Myocyte (in vitro differentiated cells): Measurements from ENCODE around the gene DTWD1. TPM values are rescaled to one million over a fixed set of nuclear protein-coding genes. Genes with fewer than 3 reads are reported as not detected.
"Not testable (repeated sequence)": the region's sequence is repeated elsewhere in the genome, so short reads cannot be mapped to it uniquely, and the experiment has no call there.

Experiments
- DNase-seq: peaks from one replicate; pipeline ENCODE4 v3.0.0-alpha.2; 2012; ENCODE audit warnings: low read depth
- total RNA-seq: library from RNA; depleted of rRNA; stranded (reverse); fragments of >200 nt; gene quantifications from 2 replicates; pipeline ENCODE4 v1.2.3, GENCODE V29; 2014

DTWD1 gene
- total RNA-seq, 1 donor from 2014 or later: 38.1 TPM

GRCh38 chr15:49645277-49645676 is 24.4 kb downstream of the DTWD1 start:
- DNase-seq: no peak

DNA sequence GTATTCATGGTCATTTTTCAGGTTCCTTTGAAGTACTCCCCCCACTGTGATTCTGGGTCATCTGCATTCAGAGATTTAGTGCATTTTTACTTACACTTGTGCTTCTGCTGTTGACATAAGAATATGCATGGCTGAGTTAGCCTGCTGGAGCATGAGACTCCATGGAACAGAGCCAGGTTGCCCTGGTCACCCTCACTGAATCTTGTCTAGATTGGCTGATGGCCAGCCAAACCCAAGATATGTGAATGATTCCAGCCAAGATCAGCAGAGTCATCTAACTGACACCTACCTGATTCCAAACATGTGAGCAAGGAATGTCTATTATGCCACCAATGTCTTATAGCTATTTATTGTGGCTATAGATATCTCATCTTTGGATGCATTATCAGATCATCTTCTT is 25.1 kb downstream of the DTWD1 start:
- peak; percentile 26 for DNase-seq

DNA sequence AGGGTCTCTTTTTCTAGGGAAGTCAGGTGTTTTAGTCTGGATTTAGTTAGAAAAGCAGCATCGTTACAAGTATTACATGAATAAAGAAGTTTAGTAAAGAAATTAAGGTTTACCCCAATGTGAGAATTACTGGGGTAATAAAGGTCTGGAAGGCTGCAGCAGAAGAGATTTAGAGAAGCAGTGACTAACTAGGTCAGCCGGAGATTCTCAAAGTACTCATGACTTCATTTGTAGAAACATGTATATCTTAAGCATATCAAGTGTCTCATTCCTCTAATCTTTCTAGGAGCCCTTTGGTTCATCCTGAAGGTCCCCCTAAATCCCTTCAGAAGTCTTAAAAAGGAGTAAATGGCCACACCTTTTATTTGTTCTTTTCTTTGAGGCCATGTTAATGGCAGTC is 26.0 kb downstream of the DTWD1 start:
- no peak for DNase-seq

DNA sequence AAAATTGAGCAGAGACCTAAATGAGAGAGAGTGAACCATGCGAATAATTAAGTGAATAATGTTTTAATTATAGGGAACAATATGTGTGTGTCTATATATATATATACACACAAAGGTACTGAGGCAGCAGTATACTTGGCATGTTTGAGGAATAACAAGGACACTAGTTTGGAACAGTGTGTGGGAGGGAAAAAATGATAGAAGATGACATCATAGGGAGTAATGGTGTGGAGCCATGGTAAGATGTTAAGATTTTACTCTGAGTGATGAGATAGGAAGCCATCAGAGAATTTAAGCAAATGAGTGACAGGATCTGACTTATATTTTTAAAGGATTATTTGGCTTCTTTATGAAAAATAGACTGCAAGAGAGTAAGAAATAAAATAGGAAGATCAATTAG is 29.1 kb downstream of the DTWD1 start:
- no peak for DNase-seq

DNA sequence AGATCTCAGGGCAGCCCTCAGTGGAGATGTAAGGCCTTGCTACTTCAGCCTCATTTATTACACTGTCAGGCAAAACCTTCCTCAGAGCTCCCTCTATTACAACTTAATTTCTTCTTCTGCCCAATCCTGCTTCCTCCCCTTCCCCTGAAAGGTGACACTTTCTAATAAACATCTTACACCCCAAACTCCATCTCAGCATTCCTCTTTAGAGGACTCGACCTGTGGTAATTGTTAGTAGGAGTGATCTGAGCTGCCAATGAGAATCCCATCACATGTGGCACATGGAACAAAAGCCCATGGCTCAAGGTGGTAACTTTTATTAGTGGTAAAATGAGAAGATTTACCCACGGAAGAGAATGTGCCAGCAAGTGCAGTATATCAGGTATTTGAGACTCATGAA is 29.8 kb downstream of the DTWD1 start:
- no peak for DNase-seq

GRCh38 chr15:49652922-49653321 is 32.1 kb downstream of the DTWD1 start:
- no peak for DNase-seq

GRCh38 chr15:49656734-49657133 is 35.9 kb downstream of the DTWD1 start:
- no peak for DNase-seq

DNA sequence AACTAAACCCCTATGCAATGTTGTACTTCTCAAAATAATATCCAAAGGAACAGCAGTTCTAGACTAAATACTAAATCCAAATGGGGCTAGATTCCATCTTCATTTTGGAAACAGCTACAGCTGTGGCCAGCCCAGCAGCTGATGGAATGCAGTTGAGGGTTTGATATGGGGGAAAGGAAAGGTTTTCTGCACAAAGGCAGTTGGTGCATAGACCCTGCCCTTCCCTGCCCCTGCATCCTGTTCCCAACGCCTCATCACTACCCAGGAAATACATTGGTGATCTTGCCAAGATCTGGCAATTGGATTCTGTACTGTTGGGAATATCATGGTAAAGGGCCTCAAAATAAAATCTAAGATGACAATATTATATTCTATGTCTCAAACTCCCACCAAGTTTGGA is 43.9 kb downstream of the DTWD1 start:
- peak; percentile 30 for DNase-seq

- DNase-seq: not testable (repeated sequence)
These were observed 45.6 kb downstream of the DTWD1 start for GRCh38 chr15:49666486-49666885.

DNA sequence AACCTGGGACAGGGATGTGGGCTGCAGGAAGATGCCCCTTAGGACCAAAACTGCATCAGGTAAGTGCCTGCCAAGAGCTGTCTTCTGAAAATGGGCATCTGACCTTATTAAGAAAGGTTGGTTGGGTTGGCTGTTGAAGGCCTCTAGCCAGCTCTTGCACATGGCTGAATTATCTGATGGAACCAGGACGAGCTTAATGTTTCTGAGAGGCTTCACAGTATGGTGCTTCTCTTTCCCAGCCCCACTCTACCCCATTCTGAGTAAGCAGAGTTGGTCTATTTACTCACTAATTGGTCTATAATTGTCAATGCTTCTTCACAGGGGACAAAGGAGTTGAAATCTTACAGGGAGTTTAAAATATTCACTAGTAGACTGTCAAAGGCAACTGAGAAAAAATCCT is 48.4 kb downstream of the DTWD1 start:
- no peak for DNase-seq

- no peak for DNase-seq
These were observed 53.0 kb downstream of the DTWD1 start for GRCh38 chr15:49673861-49674260.

GRCh38 chr15:49674370-49674769 is 53.5 kb downstream of the DTWD1 start:
- DNase-seq: no peak

- DNase-seq: peak; percentile 74
These were observed 54.2 kb downstream of the DTWD1 start for GRCh38 chr15:49675041-49675440.

- no peak for DNase-seq
These were observed 57.8 kb downstream of the DTWD1 start for GRCh38 chr15:49678655-49679054.

DNA sequence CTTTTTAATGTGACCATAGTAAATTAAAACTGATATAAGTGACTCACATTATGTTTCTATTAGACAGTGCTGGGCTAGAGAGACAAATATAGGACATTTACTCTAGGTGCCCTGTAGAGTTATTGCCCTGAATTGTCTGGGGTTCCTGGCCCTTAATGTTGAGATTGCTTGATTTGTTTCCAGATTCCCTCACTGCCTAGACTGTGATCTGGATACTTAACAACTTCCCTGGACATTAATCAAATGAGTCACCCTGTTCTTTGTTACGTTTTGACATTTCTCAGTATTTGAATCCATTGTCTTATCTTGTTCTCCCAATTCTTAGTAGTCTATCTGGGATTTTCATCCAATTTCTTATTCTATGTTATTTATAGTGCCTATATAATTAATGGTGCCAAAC is 65.8 kb downstream of the DTWD1 start:
- DNase-seq: peak; percentile 22

- no peak for DNase-seq
These were observed 67.4 kb downstream of the DTWD1 start for GRCh38 chr15:49688135-49688790.

- no peak for DNase-seq
These were observed 71.8 kb downstream of the DTWD1 start for GRCh38 chr15:49692514-49693090.

- no peak for DNase-seq
These were observed 72.7 kb downstream of the DTWD1 start for GRCh38 chr15:49693498-49693897.

DNA sequence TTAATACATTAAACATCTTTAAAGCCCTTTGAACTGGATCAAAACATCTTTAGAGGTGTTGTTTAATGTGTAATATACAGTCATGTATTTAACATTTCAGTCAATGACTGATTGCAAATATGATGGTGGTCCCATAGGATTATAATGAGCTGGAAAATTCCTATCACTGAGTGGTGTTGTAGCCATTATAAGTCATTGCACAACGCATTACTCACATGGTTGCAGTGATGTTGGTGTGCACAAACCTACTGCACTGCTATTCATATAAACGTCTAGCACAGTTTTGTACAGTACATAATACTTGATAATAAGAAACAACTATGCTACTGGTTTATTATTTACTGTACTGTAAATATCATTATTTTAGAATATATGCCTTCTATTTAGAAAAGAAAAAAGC is 75.6 kb downstream of the DTWD1 start:
- DNase-seq: no peak

- DNase-seq: no peak
These were observed 76.3 kb downstream of the DTWD1 start for GRCh38 chr15:49697121-49697520.

- DNase-seq: not testable (repeated sequence)
These were observed 82.1 kb downstream of the DTWD1 start for GRCh38 chr15:49702982-49703381.
